Inflammatory macrophage (primary cell): ENCODE results near the gene MKLN1.
"Not testable (repeated sequence)": the region's sequence is repeated elsewhere in the genome, so short reads cannot be mapped to it uniquely, and the experiment has no call there.

Experiments
- DNase-seq, 2 donors: peaks; one replicate each; pipeline ENCODE4 v3.0.0-alpha.2; 2020 to 2022

Gene MKLN1

GRCh38 chr7:131401194-131401593 is 73.5 kb downstream of the MKLN1 start:
- DNase-seq = no peak

- no peak for DNase-seq
Observed at GRCh38 chr7:131403322-131403721, 75.6 kb downstream of the MKLN1 start.

GRCh38 chr7:131404226-131404911 is 76.7 kb downstream of the MKLN1 start:
- no peak for DNase-seq

GRCh38 chr7:131409129-131409766 is 81.6 kb downstream of the MKLN1 start:
- DNase-seq = no peak

DNA sequence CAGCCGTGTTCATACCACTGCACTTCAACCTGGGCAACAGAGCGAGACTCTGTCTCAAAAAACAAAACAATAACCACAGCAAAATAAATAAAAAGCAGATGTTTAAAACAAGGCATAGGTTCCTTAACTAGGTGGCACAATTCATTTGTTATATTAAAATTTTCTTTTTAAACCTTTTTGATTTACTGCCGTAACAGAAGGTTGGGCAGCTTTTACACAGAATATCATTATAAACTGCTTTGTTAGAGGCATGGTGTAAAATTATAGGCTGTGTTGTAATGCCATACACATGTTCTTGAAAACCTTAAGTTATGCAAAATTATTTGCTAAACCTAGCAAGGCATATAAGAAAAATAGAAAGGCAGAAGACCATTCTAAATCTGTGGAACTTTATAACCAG is 84.4 kb downstream of the MKLN1 start:
- DNase-seq = no peak

GRCh38 chr7:131413711-131414110 is 86.0 kb downstream of the MKLN1 start:
- DNase-seq = no peak

- DNase-seq = peak; percentile 17 to 47
Observed at GRCh38 chr7:131424219-131424822, 96.6 kb downstream of the MKLN1 start.

DNA sequence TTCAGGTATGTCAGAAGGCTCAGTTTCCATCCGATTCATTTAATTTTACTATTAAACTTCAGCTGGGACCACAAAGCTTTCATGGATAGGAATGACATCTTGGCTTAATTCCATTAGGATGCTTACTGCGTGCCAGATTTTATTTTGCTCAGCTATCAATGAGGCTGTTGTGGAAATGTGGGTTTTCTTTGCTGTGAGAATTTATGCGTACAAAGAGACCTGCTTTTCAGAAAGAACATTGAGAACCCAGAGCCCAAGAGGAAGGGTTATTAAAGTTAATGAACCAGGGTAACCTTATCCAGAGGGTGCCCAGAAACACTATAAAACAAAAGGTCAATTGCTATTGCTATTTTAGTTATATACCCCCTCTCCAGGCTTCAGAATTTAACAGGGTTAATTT is 98.3 kb downstream of the MKLN1 start:
- no peak for DNase-seq

- not testable (repeated sequence) for DNase-seq
Observed at GRCh38 chr7:131430826-131431225, 103.2 kb downstream of the MKLN1 start.

DNA sequence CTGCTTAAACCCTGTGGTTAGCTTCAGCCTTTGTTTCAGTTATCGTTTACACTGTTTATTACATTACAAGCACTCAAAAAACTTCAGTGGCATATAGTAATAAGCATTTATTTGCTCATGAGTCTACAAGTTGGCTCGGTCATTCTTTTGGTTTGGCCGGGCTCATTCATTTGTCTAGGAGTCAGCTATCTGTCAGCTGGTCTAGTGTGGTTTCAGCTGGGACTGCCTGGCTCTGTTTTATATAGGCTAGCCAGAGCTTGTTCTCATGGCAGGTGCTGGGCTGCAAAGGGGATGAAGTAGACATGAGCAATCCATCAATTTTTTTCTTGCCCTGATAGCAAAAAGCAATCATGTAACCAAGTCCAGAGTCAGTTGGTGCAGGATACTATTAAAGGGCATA is 103.6 kb downstream of the MKLN1 start:
- DNase-seq = no peak

GRCh38 chr7:131431756-131432155 is 104.1 kb downstream of the MKLN1 start:
- no peak for DNase-seq

- DNase-seq = no peak
Observed at GRCh38 chr7:131436384-131436783, 108.7 kb downstream of the MKLN1 start.

DNA sequence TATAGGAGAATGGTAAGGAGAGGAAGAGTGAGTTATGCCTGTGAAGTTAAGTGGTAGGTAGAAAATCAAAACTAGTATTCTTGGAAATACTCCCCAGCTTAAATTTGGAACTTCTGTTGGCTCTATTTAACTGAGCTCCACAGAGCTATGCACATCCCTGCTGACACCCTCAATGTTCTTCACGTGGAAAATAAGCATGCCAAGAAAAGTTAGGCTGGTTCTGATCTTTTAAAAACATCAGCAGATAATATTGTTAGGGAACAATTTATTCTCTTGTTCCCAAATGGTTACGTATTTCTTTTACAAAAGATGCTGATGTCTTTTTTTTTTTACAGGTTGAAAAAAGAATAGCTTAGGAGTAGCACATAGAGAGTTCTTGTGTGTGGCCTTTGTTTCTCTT is 111.3 kb downstream of the MKLN1 start:
- DNase-seq = no peak

DNA sequence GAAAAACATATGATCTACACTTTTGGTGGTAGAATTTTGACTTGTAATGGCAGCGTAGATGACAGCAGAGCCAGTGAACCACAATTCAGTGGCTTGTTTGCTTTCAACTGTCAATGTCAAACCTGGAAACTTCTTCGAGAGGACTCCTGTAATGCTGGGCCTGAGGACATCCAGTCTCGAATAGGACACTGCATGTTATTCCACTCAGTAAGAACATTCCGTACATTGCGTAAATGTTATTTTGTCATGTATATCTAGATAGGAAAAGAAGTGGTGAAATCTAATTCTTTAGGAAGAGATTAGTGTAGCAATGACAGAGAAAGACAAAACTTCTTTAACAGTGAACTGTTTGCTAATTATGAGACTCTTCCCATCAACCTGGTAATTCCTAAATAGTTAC is 115.8 kb downstream of the MKLN1 start:
- DNase-seq = no peak

DNA sequence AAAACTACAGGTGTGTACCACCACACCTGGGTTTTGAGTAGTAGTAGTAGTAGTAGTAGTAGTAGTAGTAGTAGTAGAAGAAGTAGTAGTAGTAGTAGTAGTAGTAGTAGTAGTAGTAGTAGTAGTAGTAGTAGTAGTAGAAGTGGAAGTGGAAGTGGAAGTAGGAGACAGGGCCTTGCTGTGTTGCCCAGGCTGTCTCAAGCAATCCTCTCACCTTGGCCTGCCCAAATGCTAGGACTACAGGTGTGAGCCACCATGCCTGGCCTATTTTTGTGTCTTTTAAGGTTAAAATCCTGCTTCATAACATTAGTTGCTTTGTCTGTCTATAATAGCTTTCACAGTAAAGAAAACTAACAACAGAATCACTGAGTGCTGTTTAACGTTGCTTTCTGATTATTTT is 117.0 kb downstream of the MKLN1 start:
- DNase-seq = no peak

GRCh38 chr7:131449373-131449902 is 121.8 kb downstream of the MKLN1 start:
- no peak for DNase-seq

- DNase-seq = no peak
Observed at GRCh38 chr7:131454498-131454897, 126.8 kb downstream of the MKLN1 start.

GRCh38 chr7:131455001-131455400 is 127.3 kb downstream of the MKLN1 start:
- no peak for DNase-seq

- no peak for DNase-seq
Observed at GRCh38 chr7:131455546-131455945, 127.9 kb downstream of the MKLN1 start.

- DNase-seq = no peak
Observed at GRCh38 chr7:131456338-131456737, 128.7 kb downstream of the MKLN1 start.

DNA sequence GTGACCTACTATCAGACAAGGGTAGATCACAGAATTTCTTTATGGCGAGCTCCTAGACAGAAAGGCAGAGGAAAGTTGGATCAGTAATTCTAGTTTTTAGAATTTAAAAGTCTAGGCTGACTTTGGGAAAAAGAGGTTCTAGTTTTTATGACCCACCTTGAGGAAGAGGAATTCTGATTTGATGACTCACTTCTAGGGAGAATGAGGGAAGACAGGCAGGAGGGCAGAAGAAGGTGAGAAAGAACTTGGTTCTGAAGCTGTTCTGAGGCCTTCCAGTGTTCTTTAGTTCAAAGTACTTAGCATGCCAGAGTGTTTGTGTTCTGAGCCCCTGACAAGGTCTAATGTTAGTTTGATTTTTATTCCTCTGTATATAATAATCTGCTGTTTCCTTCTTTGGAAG is 131.6 kb downstream of the MKLN1 start:
- DNase-seq = no peak

DNA sequence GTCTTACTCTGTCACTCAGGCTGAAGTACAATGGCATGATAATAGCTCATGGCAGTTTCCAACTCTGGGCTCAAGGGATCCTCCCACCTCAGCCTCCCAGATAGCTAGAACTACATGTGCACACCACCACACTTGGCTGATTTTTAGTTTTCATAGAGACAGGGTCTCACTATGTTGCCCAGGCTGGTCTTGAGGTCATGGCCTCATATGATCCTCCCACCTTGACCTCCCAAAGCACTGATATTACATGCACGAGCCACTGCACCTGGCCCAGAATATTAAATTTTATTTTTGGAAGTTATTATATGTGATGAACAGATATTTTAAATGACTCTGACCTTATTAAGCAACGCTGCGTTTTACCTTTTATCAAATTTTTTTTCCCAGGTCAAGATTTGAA is 134.4 kb downstream of the MKLN1 start:
- DNase-seq = no peak

GRCh38 chr7:131462715-131463114 is 135.0 kb downstream of the MKLN1 start:
- DNase-seq = not testable (repeated sequence)
